Measurements from ENCODE around the gene COX6A2.

DNA sequence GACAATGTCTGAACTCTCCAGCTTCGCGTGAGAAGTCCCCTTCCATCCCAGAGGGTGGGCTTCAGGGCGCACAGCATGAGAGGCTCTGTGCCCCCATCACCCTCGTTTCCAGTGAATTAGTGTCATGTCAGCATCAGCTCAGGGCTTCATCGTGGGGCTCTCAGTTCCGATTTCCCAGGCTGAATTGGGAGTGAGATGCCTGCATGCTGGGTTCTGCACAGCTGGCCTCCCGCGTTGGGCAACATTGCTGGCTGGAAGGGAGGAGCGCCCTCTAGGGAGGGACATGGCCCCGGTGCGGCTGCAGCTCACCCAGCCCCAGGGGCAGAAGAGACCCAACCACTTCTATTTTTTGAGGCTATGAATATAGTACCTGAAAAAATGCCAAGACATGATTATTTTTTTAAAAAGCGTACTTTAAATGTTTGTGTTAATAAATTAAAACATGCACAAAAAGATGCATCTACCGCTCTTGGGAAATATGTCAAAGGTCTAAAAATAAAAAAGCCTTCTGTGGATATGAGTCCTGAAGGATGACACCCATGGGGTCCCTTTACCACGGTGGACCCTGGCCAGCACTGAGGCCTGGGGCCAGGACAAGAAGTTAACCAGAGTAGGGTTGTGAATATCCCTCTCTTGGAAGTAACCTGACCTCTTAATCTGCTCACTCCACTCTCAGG lies 45.5 kb downstream of the COX6A2 start:
- TF ChIP-seq, protein P1, sequence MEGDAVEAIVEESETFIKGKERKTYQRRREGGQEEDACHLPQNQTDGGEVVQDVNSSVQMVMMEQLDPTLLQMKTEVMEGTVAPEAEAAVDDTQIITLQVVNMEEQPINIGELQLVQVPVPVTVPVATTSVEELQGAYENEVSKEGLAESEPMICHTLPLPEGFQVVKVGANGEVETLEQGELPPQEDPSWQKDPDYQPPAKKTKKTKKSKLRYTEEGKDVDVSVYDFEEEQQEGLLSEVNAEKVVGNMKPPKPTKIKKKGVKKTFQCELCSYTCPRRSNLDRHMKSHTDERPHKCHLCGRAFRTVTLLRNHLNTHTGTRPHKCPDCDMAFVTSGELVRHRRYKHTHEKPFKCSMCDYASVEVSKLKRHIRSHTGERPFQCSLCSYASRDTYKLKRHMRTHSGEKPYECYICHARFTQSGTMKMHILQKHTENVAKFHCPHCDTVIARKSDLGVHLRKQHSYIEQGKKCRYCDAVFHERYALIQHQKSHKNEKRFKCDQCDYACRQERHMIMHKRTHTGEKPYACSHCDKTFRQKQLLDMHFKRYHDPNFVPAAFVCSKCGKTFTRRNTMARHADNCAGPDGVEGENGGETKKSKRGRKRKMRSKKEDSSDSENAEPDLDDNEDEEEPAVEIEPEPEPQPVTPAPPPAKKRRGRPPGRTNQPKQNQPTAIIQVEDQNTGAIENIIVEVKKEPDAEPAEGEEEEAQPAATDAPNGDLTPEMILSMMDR (IDR thresholded peaks at IDR 0.05) = peak in 2 of 3 donors; percentile 18 to 27
- TF ChIP-seq POLR2A (IDR thresholded peaks at IDR 0.05) (no peak), POLR2AphosphoS5 (IDR thresholded peaks at IDR 0.05) (no peak)

Measured in breast epithelium (tissue), 3 donors.